PFSK-1 (cell line): ENCODE measurements around the gene EIF2A.

ENCODE experiments used
- FOXP2 ChIP-seq: optimal IDR thresholded peaks from 2 replicates; pipeline ENCODE3; 2011; ENCODE audit warnings: borderline replicate concordance, control low read depth, inconsistent platforms; ENCODE audit not compliant: insufficient read depth; ENCODE audit errors: extremely low read length, extremely low read depth
- REST ChIP-seq, 2 experiments: IDR thresholded peaks; 2 replicates each; pipeline versions ENCODE4 v1.6.1 to v1.8.0; 2011 to 2012; ENCODE audit warnings: low read depth in 2 of 2, low read length in 2 of 2, control low read depth in 1 of 2, inconsistent platforms in 1 of 2, mild to moderate bottlenecking in 1 of 2, moderate library complexity in 1 of 2; ENCODE audit not compliant: insufficient read depth in 1 of 2
- TAF1 ChIP-seq: IDR thresholded peaks from 2 replicates; pipeline ENCODE4 v1.6.1; 2012; ENCODE audit warnings: low read length, control low read depth, borderline replicate concordance; ENCODE audit not compliant: insufficient read depth

- peak; percentile 79; the same call in 1 of the 2 replicates for TF ChIP-seq TAF1
- TF ChIP-seq REST (IDR thresholded peaks at IDR 0.05; ENCODE audit: insufficient read depth in 1 of 2, low read depth in 2 of 2, low read length in 2 of 2), result 0 out of 4 replicates have a peak, but pooled peaks of 1 of the 2 experiments have one; percentile 47
- peak; percentile 54 for TF ChIP-seq FOXP2
Observed at GRCh38 chr3:150546226-150547044, at the start of gene EIF2A, which contains the start of gene SERP1.
